ENCODE data around the gene PTPRT. TPM values are rescaled to one million over a fixed set of nuclear protein-coding genes. Genes with fewer than 3 reads are reported as not detected.

PTPRT gene
- total RNA-seq, 1 experiment from 2014 or later, result not detected

- DNase-seq (peak; percentile 42), ATAC-seq (peak; percentile 54)
- H3K9me2 ChIP-seq (replicated peaks; ENCODE audit: low read length), result no peaks in the 10 kb centered on the region
- TF ChIP-seq CTCF (conservative IDR thresholded peaks at IDR 0.05; ENCODE audit: low read depth, low read length) (peak; percentile 67), EZH2phosphoT487 (IDR thresholded peaks at IDR 0.05; ENCODE audit: borderline replicate concordance, low read length) (no peak), EZH2 (IDR thresholded peaks at IDR 0.05; ENCODE audit: low read length, unreplicated experiment) (no peak)
- no peaks in the 10 kb centered on the region for H3K79me2 ChIP-seq (ENCODE audit: low read length)
- H3K9me3 ChIP-seq (ENCODE audit: low read length), result no peaks in the 10 kb centered on the region
- H3K4me1 ChIP-seq (ENCODE audit: insufficient read depth, low read length), result no peaks in the 10 kb centered on the region
- BruUV-seq (replicated peaks), result no TSS peak
- no peaks in the 10 kb centered on the region for H4K20me1 ChIP-seq (ENCODE audit: low read length)
- no peak overlapping the region for H3K4me3 ChIP-seq (ENCODE audit: low read length)
- intact Hi-C loops (cut with micrococcal nuclease), result no loop called here
- H3K9ac ChIP-seq (ENCODE audit: low read length), result no peak overlapping the region
- ChIA-PET POLR2A (ENCODE audit: unreplicated experiment) (no interaction called here), CTCF (no interaction called here)
- H2AFZ ChIP-seq (ENCODE audit: low read length), result no peak overlapping the region
- H3K36me3 ChIP-seq (ENCODE audit: low read depth, low read length), result no peaks in the 10 kb centered on the region
- H3K4me2 ChIP-seq (ENCODE audit: low read length), result no peak overlapping the region
- H3K27ac ChIP-seq (ENCODE audit: low read length), result no peak overlapping the region
- no peaks in the 10 kb centered on the region for H3F3A ChIP-seq (ENCODE audit: low read length, unreplicated experiment)
- H3K27me3 ChIP-seq (ENCODE audit: low read length), result peaks cover 61% of the 10 kb centered on the region
These were observed 2.5 kb upstream of the PTPRT start for GRCh38 chr20:43191946-43192863.

- H3K9me2 ChIP-seq (replicated peaks; ENCODE audit: low read length), result no peaks in the 10 kb centered on the region
- no peak for DNase-seq
- H4K20me1 ChIP-seq (ENCODE audit: low read length), result no peaks in the 10 kb centered on the region
- BruUV-seq (replicated peaks), result no TSS peak
- ChIA-PET CTCF (interaction anchor here (0.6 kb wide), 1 partner anchor 253 kb away, joined by 5 read pairs; no protein-coding TSS in a partner anchor), POLR2A (ENCODE audit: unreplicated experiment) (no interaction called here)
- TF ChIP-seq EZH2phosphoT487 (IDR thresholded peaks at IDR 0.05; ENCODE audit: borderline replicate concordance, low read length) (no peak), CTCF (conservative IDR thresholded peaks at IDR 0.05; ENCODE audit: low read depth, low read length) (no peak), EZH2 (IDR thresholded peaks at IDR 0.05; ENCODE audit: low read length, unreplicated experiment) (no peak)
- no peaks in the 10 kb centered on the region for H3K9me3 ChIP-seq (ENCODE audit: low read length)
- H3K4me3 ChIP-seq (ENCODE audit: low read length), result no peak overlapping the region
- H3K27me3 ChIP-seq (ENCODE audit: low read length), result peaks cover 64% of the 10 kb centered on the region
- ATAC-seq, result no peak
- no peak overlapping the region for H3K4me2 ChIP-seq (ENCODE audit: low read length)
- H3K27ac ChIP-seq (ENCODE audit: low read length), result no peak overlapping the region
- H3K36me3 ChIP-seq (ENCODE audit: low read depth, low read length), result no peaks in the 10 kb centered on the region
- H3K79me2 ChIP-seq (ENCODE audit: low read length), result no peaks in the 10 kb centered on the region
- H2AFZ ChIP-seq (ENCODE audit: low read length), result no peak overlapping the region
- intact Hi-C loops (cut with micrococcal nuclease), result no loop called here
- no peaks in the 10 kb centered on the region for H3F3A ChIP-seq (ENCODE audit: low read length, unreplicated experiment)
- H3K4me1 ChIP-seq (ENCODE audit: insufficient read depth, low read length), result no peaks in the 10 kb centered on the region
- H3K9ac ChIP-seq (ENCODE audit: low read length), result no peak overlapping the region
These were observed 1.4 kb upstream of the PTPRT start for GRCh38 chr20:43191143-43191542.

Measured in PC-3 (cell line).